Colonic mucosa (tissue), 2 donors: Measurements from ENCODE around the gene SPRR1B. TPM values are rescaled to one million over a fixed set of nuclear protein-coding genes. Genes with fewer than 3 reads are reported as not detected.

Experiments
- total RNA-seq, 2 donors: library from RNA; stranded (reverse); fragmentation: NEBNext Ultra II Directional in 1 of 2; extraction: Animal tissue kit (Norgen Biotek cat#: 25700) in 1 of 2; gene quantifications; one replicate each; pipeline ENCODE4 v1.2.1, GENCODE V29; 2021
- donor health status: DM: no; HTN: no; CAD: no.
- donor health status: DM: no; HTN: no; CAD: no.

Gene SPRR1B
- total RNA-seq, 2 donors from 2014 or later = not detected

Other genes starting within 250 kb of the SPRR1B start
- gene LCE1E, start 244.9 kb upstream of the SPRR1B start, total RNA-seq = not detected
- gene LCE1D, start 234.5 kb upstream of the SPRR1B start, total RNA-seq = not detected
- gene LCE1C, start 224.6 kb upstream of the SPRR1B start, total RNA-seq = not detected
- gene LCE1B, start 219.2 kb upstream of the SPRR1B start, total RNA-seq = not detected
- not detected for gene LCE1A, start 203.7 kb upstream of the SPRR1B start, total RNA-seq
- gene LCE6A, start 188.3 kb upstream of the SPRR1B start, total RNA-seq = not detected
- gene LCE7A, start 171.2 kb upstream of the SPRR1B start, total RNA-seq = not detected
- not detected for gene SMCP, start 152.9 kb upstream of the SPRR1B start, total RNA-seq
- not detected for gene IVL, start 122.7 kb upstream of the SPRR1B start, total RNA-seq
- gene SPRR5, start 84.0 kb upstream of the SPRR1B start, total RNA-seq = not detected
- not detected for gene SPRR4, start 60.6 kb upstream of the SPRR1B start, total RNA-seq
- not detected for gene SPRR1A, start 47.1 kb upstream of the SPRR1B start, total RNA-seq
- gene SPRR3, start 29.5 kb upstream of the SPRR1B start, total RNA-seq = not detected
- not detected for gene SPRR2D, start 9.9 kb downstream of the SPRR1B start, total RNA-seq
- gene SPRR2A, start 26.3 kb downstream of the SPRR1B start, total RNA-seq = not detected
- gene SPRR2B, start 40.4 kb downstream of the SPRR1B start, total RNA-seq = not detected
- gene SPRR2E, start 63.3 kb downstream of the SPRR1B start, total RNA-seq = not detected
- gene SPRR2F, start 82.3 kb downstream of the SPRR1B start, total RNA-seq = not detected
- not detected for gene SPRR2G, start 119.7 kb downstream of the SPRR1B start, total RNA-seq
- gene LELP1, start 172.2 kb downstream of the SPRR1B start, total RNA-seq = not detected
- not detected for gene PRR9, start 186.4 kb downstream of the SPRR1B start, total RNA-seq
- not detected for gene LORICRIN, start 228.5 kb downstream of the SPRR1B start, total RNA-seq